OCI-LY1 (cell line): ENCODE measurements around the gene POLK.
"Not testable (repeated sequence)": the region's sequence is repeated elsewhere in the genome, so short reads cannot be mapped to it uniquely, and the experiment has no call there.

Experiments used
- H2AFZ ChIP-seq: fragments of 200-600 bp; sonication (generic), shearing (Covaris generic); 2 replicates; pipeline ENCODE4 v1.6.0; 2014; ENCODE audit warnings: antibody characterized with exemption, mild to moderate bottlenecking, low read length
- H3F3A ChIP-seq: fragments of 200-600 bp; sonication (generic), shearing (Covaris generic); 2 replicates; pipeline ENCODE4 v1.6.0; 2014; ENCODE audit warnings: mild to moderate bottlenecking, antibody characterized with exemption, low read length, moderate library complexity; ENCODE audit not compliant: insufficient read depth
- H3K27ac ChIP-seq: fragments of 200-600 bp; sonication (generic); 2 replicates; pipeline ENCODE4 v1.5.1; 2014; ENCODE audit warnings: low read length, mixed run types, mild to moderate bottlenecking, low read depth; ENCODE audit not compliant: poor library complexity, severe bottlenecking
- H3K27me3 ChIP-seq: fragments of 200-600 bp; sonication (generic); 2 replicates; pipeline ENCODE4 v1.6.0; 2014; ENCODE audit warnings: antibody characterized with exemption, mild to moderate bottlenecking, low read length, moderate library complexity; ENCODE audit not compliant: insufficient read depth
- H3K36me3 ChIP-seq: fragments of 200-600 bp; sonication (generic); 2 replicates; pipeline ENCODE4 v1.6.1; 2014; ENCODE audit warnings: mild to moderate bottlenecking, antibody characterized with exemption, low read length, moderate library complexity, mixed read lengths; ENCODE audit not compliant: insufficient read depth
- H3K4me1 ChIP-seq: fragments of 200-600 bp; sonication (generic); 2 replicates; pipeline ENCODE4 v1.5.1; 2014; ENCODE audit warnings: mild to moderate bottlenecking, low read length, moderate library complexity; ENCODE audit not compliant: insufficient read depth, severe bottlenecking
- H3K4me2 ChIP-seq: fragments of 200-600 bp; sonication (generic), shearing (Covaris generic); 2 replicates; pipeline ENCODE4 v1.6.1; 2014; ENCODE audit warnings: low read length
- H3K4me3 ChIP-seq: fragments of 200-600 bp; sonication (generic); 2 replicates; pipeline ENCODE4 v1.5.1; 2014; ENCODE audit warnings: low read length, low read depth, mild to moderate bottlenecking, mixed read lengths; ENCODE audit not compliant: poor library complexity, severe bottlenecking
- H3K79me2 ChIP-seq: fragments of 200-600 bp; shearing (Covaris generic); 2 replicates; pipeline ENCODE4 v1.6.1; 2016; ENCODE audit warnings: mixed run types, low read length, mixed read lengths; ENCODE audit not compliant: insufficient read depth
- H3K9ac ChIP-seq: fragments of 200-600 bp; sonication (generic), shearing (Covaris generic); 2 replicates; pipeline ENCODE4 v1.6.1; 2014; ENCODE audit warnings: mild to moderate bottlenecking, low read length, mixed read lengths
- H3K9me2 ChIP-seq: fragments of 200-600 bp; sonication (generic), shearing (Covaris generic); 2 replicates; pipeline ENCODE4 v1.6.1; 2014; ENCODE audit warnings: low read depth, mild to moderate bottlenecking, low read length, mixed read lengths
- H3K9me3 ChIP-seq: fragments of 200-600 bp; shearing (Covaris generic); 2 replicates; pipeline ENCODE4 v1.6.1; 2014; ENCODE audit warnings: low read length, mixed read lengths
- H4K20me1 ChIP-seq: fragments of 200-600 bp; sonication (generic), shearing (Covaris generic); 2 replicates; pipeline ENCODE4 v1.6.0; 2016; ENCODE audit warnings: mild to moderate bottlenecking, low read length; ENCODE audit not compliant: insufficient read depth
- EZH2 ChIP-seq: fragments of 200-600 bp; sonication (generic), shearing (Covaris generic); IDR thresholded peaks from 2 replicates; pipeline ENCODE4 v1.8.0; 2017; ENCODE audit warnings: borderline replicate concordance, mixed run types, mild to moderate bottlenecking, antibody characterized with exemption, low read length, moderate library complexity, mixed read lengths
- TF ChIP-seq, protein P1 (sequence below): fragments of 200-600 bp; sonication (generic), shearing (Covaris generic); IDR thresholded peaks from 2 replicates; pipeline ENCODE4 v1.5.1; 2017; ENCODE audit warnings: mild to moderate bottlenecking, antibody characterized with exemption, low read length, moderate library complexity, mixed read lengths

POLK gene

GRCh38 chr5:75553358-75553757 lies 41.7 kb downstream of the POLK start:
- Histone ChIP-seq H3K9me2 (no peaks in the 10 kb centered on the region), H4K20me1 (no peaks in the 10 kb centered on the region), H3K4me3 (no peak overlapping the region), H3K9ac (no peak overlapping the region), H3F3A (no peaks in the 10 kb centered on the region), H3K79me2 (no peaks in the 10 kb centered on the region), H3K27me3 (no peaks in the 10 kb centered on the region), H2AFZ (no peak overlapping the region), H3K9me3 (no peaks in the 10 kb centered on the region), H3K36me3 (peaks cover 29% of the 10 kb centered on the region), H3K4me1 (no peaks in the 10 kb centered on the region), H3K4me2 (no peak overlapping the region), H3K27ac (no peak overlapping the region)
- TF ChIP-seq, protein P1, sequence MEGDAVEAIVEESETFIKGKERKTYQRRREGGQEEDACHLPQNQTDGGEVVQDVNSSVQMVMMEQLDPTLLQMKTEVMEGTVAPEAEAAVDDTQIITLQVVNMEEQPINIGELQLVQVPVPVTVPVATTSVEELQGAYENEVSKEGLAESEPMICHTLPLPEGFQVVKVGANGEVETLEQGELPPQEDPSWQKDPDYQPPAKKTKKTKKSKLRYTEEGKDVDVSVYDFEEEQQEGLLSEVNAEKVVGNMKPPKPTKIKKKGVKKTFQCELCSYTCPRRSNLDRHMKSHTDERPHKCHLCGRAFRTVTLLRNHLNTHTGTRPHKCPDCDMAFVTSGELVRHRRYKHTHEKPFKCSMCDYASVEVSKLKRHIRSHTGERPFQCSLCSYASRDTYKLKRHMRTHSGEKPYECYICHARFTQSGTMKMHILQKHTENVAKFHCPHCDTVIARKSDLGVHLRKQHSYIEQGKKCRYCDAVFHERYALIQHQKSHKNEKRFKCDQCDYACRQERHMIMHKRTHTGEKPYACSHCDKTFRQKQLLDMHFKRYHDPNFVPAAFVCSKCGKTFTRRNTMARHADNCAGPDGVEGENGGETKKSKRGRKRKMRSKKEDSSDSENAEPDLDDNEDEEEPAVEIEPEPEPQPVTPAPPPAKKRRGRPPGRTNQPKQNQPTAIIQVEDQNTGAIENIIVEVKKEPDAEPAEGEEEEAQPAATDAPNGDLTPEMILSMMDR, result no peak
- TF ChIP-seq EZH2, result no peak

GRCh38 chr5:75558221-75558620 lies 46.5 kb downstream of the POLK start:
- Histone ChIP-seq H2AFZ (no peak overlapping the region), H3K27ac (no peak overlapping the region), H3K4me2 (no peak overlapping the region), H3K4me1 (no peaks in the 10 kb centered on the region), H3K9me2 (no peaks in the 10 kb centered on the region), H3K9me3 (no peaks in the 10 kb centered on the region), H3F3A (no peaks in the 10 kb centered on the region), H3K4me3 (no peak overlapping the region), H3K9ac (no peak overlapping the region), H3K27me3 (no peaks in the 10 kb centered on the region), H4K20me1 (no peaks in the 10 kb centered on the region), H3K36me3 (peaks cover 24% of the 10 kb centered on the region), H3K79me2 (no peaks in the 10 kb centered on the region)
- no peak for TF ChIP-seq EZH2
- TF ChIP-seq, protein P1, result no peak

DNA sequence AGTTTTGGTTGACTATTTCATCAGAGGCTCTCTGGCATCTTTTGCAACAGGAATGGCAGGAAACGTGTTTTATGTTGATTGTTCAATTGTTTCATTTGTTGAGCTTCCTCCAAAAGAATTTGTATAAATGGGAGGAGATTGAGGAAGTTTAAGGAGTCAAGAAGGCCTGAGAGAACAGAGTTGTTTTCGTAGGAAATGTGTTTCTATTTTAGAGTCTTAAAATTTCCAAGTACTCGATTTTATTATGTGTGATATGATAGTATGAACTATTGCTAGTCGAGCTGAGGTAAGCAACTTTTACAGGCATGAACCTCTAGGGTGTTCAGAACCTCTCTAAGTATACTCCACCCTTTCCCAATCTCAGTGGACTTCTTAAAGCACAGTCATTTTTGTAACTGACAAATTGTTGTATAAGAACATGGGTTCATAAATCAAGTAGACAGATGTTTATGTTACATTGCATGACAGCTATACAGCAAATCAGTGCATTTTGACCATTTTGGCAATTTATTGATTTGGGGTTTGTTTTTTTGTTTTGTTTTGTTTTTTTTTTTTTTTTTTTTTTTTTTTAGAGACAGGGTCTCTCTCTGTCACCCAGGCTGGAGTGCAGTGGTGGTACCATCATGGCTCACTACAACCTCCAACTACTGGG lies 47.4 kb downstream of the POLK start:
- Histone ChIP-seq H3K9me3 (no peaks in the 10 kb centered on the region), H3F3A (no peaks in the 10 kb centered on the region), H3K4me2 (no peak overlapping the region), H3K36me3 (peaks cover 16% of the 10 kb centered on the region; the same call in 1 of the 2 replicates), H3K27ac (no peak overlapping the region), H3K27me3 (no peaks in the 10 kb centered on the region), H3K4me3 (no peak overlapping the region), H3K9me2 (no peaks in the 10 kb centered on the region), H3K4me1 (no peaks in the 10 kb centered on the region), H3K79me2 (no peaks in the 10 kb centered on the region), H3K9ac (no peak overlapping the region), H2AFZ (no peak overlapping the region), H4K20me1 (no peaks in the 10 kb centered on the region)
- no peak for TF ChIP-seq EZH2
- TF ChIP-seq, protein P1, result no peak

- not testable (repeated sequence) for H4K20me1 ChIP-seq, H3K9me2 ChIP-seq, H3K79me2 ChIP-seq, H3K27me3 ChIP-seq, H3K9me3 ChIP-seq, H3K4me1 ChIP-seq, H3K27ac ChIP-seq, H3F3A ChIP-seq, H3K4me2 ChIP-seq, H3K9ac ChIP-seq, H2AFZ ChIP-seq, H3K4me3 ChIP-seq
- peaks cover 16% of the 10 kb centered on the region; the same call in 1 of the 2 replicates for H3K36me3 ChIP-seq
These were observed 49.0 kb downstream of the POLK start for GRCh38 chr5:75560655-75561054.

DNA sequence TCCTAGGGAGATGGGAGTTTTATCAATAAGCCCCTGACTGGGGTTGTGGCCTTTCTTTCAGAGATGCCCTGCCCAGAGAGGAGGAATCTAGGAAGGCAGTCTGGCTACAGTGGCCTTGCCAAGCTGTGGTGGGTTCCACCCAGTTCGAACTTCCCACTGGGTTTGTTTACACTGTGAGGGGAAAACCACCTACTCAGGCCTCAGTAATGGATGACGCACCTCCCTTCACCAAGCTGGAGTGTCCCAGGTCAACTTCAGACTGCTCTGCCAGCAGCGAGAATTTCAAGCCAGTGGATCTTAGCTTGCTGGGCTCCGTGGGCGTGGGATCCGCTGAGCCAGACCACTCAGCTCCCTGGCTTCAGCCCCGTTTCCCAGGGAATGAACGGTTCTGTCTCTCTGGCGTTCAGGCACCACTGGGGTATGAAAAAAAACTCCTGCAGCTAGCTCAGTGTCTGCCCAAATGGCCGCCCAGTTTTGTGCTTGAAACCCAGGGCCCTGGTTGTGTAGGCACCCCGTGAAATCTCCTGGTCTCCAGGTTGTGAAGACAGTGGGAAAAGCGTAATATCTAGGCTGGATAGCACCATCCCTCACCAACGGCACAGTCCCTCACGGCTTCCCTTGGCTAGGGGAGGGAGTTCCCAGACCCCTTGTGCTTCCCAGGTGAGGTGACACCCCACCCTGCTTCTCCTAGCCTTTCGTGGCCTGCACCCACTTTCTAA lies 54.5 kb downstream of the POLK start:
- not testable (repeated sequence) for H4K20me1 ChIP-seq, H3K9me2 ChIP-seq, H3K4me3 ChIP-seq, H3K79me2 ChIP-seq, H2AFZ ChIP-seq, H3K9me3 ChIP-seq, H3K36me3 ChIP-seq, H3K27me3 ChIP-seq, H3F3A ChIP-seq
- peak overlapping the region; percentile 40 for H3K4me2 ChIP-seq
- H3K4me1 ChIP-seq, result peaks cover 23% of the 10 kb centered on the region
- peak overlapping the region; percentile 34 for H3K27ac ChIP-seq
- H3K9ac ChIP-seq, result peak overlapping the region; percentile 20; the same call in 1 of the 2 replicates
